ENCODE measurements around the gene TMEM266.

GRCh38 chr15:76162036-76162398 lies 102.2 kb downstream of the TMEM266 start:
- no peak for TF ChIP-seq EZH2phosphoT487 (IDR thresholded peaks at IDR 0.05; ENCODE audit: unreplicated experiment)
- no peak for TF ChIP-seq CTCF (conservative IDR thresholded peaks at IDR 0.05; ENCODE audit: low read depth in 2 of 2)
- TF ChIP-seq STAT1 (IDR thresholded peaks at IDR 0.05; ENCODE audit: unreplicated experiment) = no peak
- no peak for TF ChIP-seq ZNF114 (CRISPR knock-in tag; IDR thresholded peaks at IDR 0.05)
- no peak for TF ChIP-seq EZH2 (IDR thresholded peaks at IDR 0.05; ENCODE audit: low read depth, unreplicated experiment)
- no peak for TF ChIP-seq REST (IDR thresholded peaks at IDR 0.05; ENCODE audit: unreplicated experiment)
- no peak for TF ChIP-seq ETS1 (IDR thresholded peaks at IDR 0.05)

Measured in GM23338 (cell line).